Endothelial cell of umbilical vein (primary cell): Measurements from ENCODE around the gene SHISA3. TPM values are rescaled to one million over a fixed set of nuclear protein-coding genes. Genes with fewer than 3 reads are reported as not detected.

Source experiments
- BruUV-seq: library from RNA; stranded (reverse); fragments of 400-500 nt; replicated peaks from 2 replicates; lab custom pipeline; 2021; lab: Mats Ljungman, UMichigan
- CTCF ChIA-PET: fragments of 300-600, 350-600 bp; sonication (Branson Sonifier 250); formaldehyde crosslinking; loops from one replicate; lab custom pipeline; 2021; ENCODE audit warnings: antibody characterized with exemption, inconsistent platforms; lab: Charles Lee
- POLR2A ChIA-PET: fragments of 300-600, 350-600 bp; sonication (Branson Sonifier 250); formaldehyde crosslinking; loops from one replicate; lab custom pipeline; 2021; ENCODE audit warnings: antibody characterized with exemption, inconsistent platforms; lab: Charles Lee
- DNase-seq: peaks from one replicate; pipeline ENCODE4 v3.0.0-alpha.2; 2011; ENCODE audit warnings: low read depth, low spot score
- FAIRE-seq: peaks from 2 replicates; lab custom pipeline; 2011; peaks lifted over from hg19 to GRCh38; lab: Jason Lieb, UNC
- H2AFZ ChIP-seq: 2 replicates; pipeline ENCODE4 v1.6.0; 2012; ENCODE audit warnings: low read depth, low read length, control low read depth, inconsistent platforms
- H3K27ac ChIP-seq: 2 replicates; pipeline ENCODE4 v1.5.1; 2011; ENCODE audit warnings: low read depth, mild to moderate bottlenecking, control low read depth, low read length, moderate library complexity; ENCODE audit not compliant: insufficient read depth
- H3K27me3 ChIP-seq, 2 experiments: 2 replicates each; pipeline versions ENCODE4 v1.6.0 to v1.6.1; 2011; ENCODE audit warnings: low read length in 2 of 2, mixed read lengths in 1 of 2; ENCODE audit not compliant: control insufficient read depth in 2 of 2, insufficient read depth in 2 of 2
- H3K36me3 ChIP-seq, 2 experiments: 2 replicates in 1 of 2; 3 replicates in 1 of 2; pipeline ENCODE4 v1.5.1; 2011; ENCODE audit warnings: low read length in 2 of 2, mild to moderate bottlenecking in 1 of 2, moderate library complexity in 1 of 2; ENCODE audit not compliant: control insufficient read depth in 2 of 2, insufficient read depth in 2 of 2; ENCODE audit errors: extremely low read depth in 1 of 2
- H3K4me1 ChIP-seq: 3 replicates; pipeline ENCODE4 v1.5.1; 2011; ENCODE audit warnings: mild to moderate bottlenecking, low read length; ENCODE audit not compliant: control insufficient read depth, insufficient read depth; ENCODE audit errors: extremely low read depth
- H3K4me2 ChIP-seq: 2 replicates; pipeline ENCODE4 v1.6.1; 2011; ENCODE audit warnings: low read length, control low read depth, mixed read lengths; ENCODE audit not compliant: insufficient read depth
- H3K4me3 ChIP-seq, 3 experiments: fragments of 200-600 bp in 1 of 3; sonication (generic), shearing (Covaris generic) in 1 of 3; replicated peaks in 1 of 3; 2 replicates each; pipeline ENCODE4 v1.5.1; 2011 to 2016; ENCODE audit warnings: control low read depth in 3 of 3, low read length in 3 of 3, mild to moderate bottlenecking in 2 of 3, inconsistent platforms in 1 of 3, low read depth in 1 of 3, moderate library complexity in 1 of 3; ENCODE audit not compliant: insufficient read depth in 1 of 3
- H3K79me2 ChIP-seq: 2 replicates; pipeline ENCODE4 v1.6.0; 2012; ENCODE audit warnings: low read length, inconsistent platforms; ENCODE audit not compliant: control insufficient read depth, insufficient read depth
- H3K9ac ChIP-seq: replicated peaks from 2 replicates; pipeline ENCODE3; 2011; ENCODE audit warnings: low read length, control low read depth; ENCODE audit not compliant: insufficient read depth; ENCODE audit errors: extremely low read depth
- H3K9me1 ChIP-seq: replicated peaks from 3 replicates; pipeline ENCODE4 v1.6.0; 2011; ENCODE audit warnings: mild to moderate bottlenecking, low read length; ENCODE audit not compliant: control insufficient read depth, insufficient read depth; ENCODE audit errors: extremely low read depth
- H3K9me3 ChIP-seq: replicated peaks from 2 replicates; pipeline ENCODE4 v1.5.1; 2012; ENCODE audit warnings: low read length, inconsistent platforms; ENCODE audit not compliant: control insufficient read depth, insufficient read depth
- H4K20me1 ChIP-seq: replicated peaks from 2 replicates; pipeline ENCODE3; 2011; ENCODE audit warnings: mild to moderate bottlenecking, low read length; ENCODE audit not compliant: control insufficient read depth, insufficient read depth; ENCODE audit errors: extremely low read depth
- CTCF ChIP-seq, 2 donors: IDR thresholded peaks; 1 replicate in 1 of 2; 2 replicates in 1 of 2; pipeline ENCODE4 v1.5.1; 2011; ENCODE audit warnings: low read length in 2 of 2, mild to moderate bottlenecking in 2 of 2, moderate library complexity in 2 of 2, control low read depth in 1 of 2, inconsistent platforms in 1 of 2, low read depth in 1 of 2; ENCODE audit not compliant: insufficient read depth in 1 of 2; ENCODE audit errors: extremely low read depth in 1 of 2
- EZH2 ChIP-seq: IDR thresholded peaks from 2 replicates; pipeline ENCODE4 v1.6.1; 2012; ENCODE audit warnings: borderline replicate concordance, low read depth, mild to moderate bottlenecking, moderate library complexity, low read length, inconsistent platforms; ENCODE audit not compliant: severe bottlenecking
- FOS ChIP-seq: IDR thresholded peaks from 2 replicates; pipeline ENCODE4 v1.6.1; 2011; ENCODE audit warnings: mild to moderate bottlenecking, low read length, moderate library complexity, borderline replicate concordance; ENCODE audit not compliant: insufficient read depth
- GATA2 ChIP-seq: IDR thresholded peaks from 2 replicates; pipeline ENCODE4 v1.7.0; 2011; ENCODE audit warnings: low read depth, mild to moderate bottlenecking, moderate library complexity, mixed read lengths, low read length; ENCODE audit not compliant: insufficient read length, insufficient read depth
- JUN ChIP-seq: IDR thresholded peaks from 2 replicates; pipeline ENCODE4 v1.6.1; 2011; ENCODE audit warnings: borderline replicate concordance, low read depth; ENCODE audit not compliant: insufficient read length, insufficient read depth
- MAX ChIP-seq: IDR thresholded peaks from 2 replicates; pipeline ENCODE4 v1.6.1; 2011; ENCODE audit not compliant: insufficient read depth, insufficient read length
- MYC ChIP-seq: IDR thresholded peaks from one replicate; pipeline ENCODE4 v1.6.1; 2011; ENCODE audit warnings: mild to moderate bottlenecking, low read depth, low read length
- POLR2A ChIP-seq: IDR thresholded peaks from 2 replicates; pipeline ENCODE4 v1.6.1; 2012; ENCODE audit warnings: low read depth, mild to moderate bottlenecking, control low read depth, low read length
- POLR2AphosphoS5 ChIP-seq: IDR thresholded peaks from 2 replicates; pipeline ENCODE4 v1.6.1; 2012; ENCODE audit warnings: low read depth, mild to moderate bottlenecking, control low read depth, low read length, moderate library complexity; ENCODE audit not compliant: insufficient read depth
- dilution Hi-C: fragments of 300-500 bp; cut with MboI; formaldehyde crosslinking; loops from one replicate; pipeline ENCODE4 v1.15.0; 2019; ENCODE audit warnings: low sequenced_read_pairs; ENCODE audit not compliant: extremely low pct_ligation_motif_present
- intact Hi-C: fragments of 100-400 bp; cut with micrococcal nuclease; formaldehyde crosslinking; loops from one replicate; pipeline ENCODE4 v1.10.0; 2022
- polyA plus RNA-seq, 4 experiments: library from polyadenylated mRNA; depleted of rRNA in 3 of 4; stranded (reverse) in 3 of 4; unstranded in 1 of 4; fragments of >200 nt; gene quantifications; 2 replicates each; pipeline versions ENCODE4 v1.2.1 to v1.2.3, GENCODE V29; 2011 to 2012; ENCODE audit warnings: missing spikeins in 1 of 4
- total RNA-seq: library from RNA; stranded (reverse); gene quantifications from 2 replicates; pipeline ENCODE4 v1.2.3, GENCODE V29; 2021

Gene SHISA3
- total and polyA plus RNA-seq, 2 donors (not counting 3 experiments of a cell fraction or from before 2014, with no cell fraction given): 12.0 to 16.6 TPM

GRCh38 chr4:42399393-42399792 lies 2.1 kb downstream of the SHISA3 start:
- no peaks in the 10 kb centered on the region for H3K36me3 ChIP-seq
- H3K79me2 ChIP-seq: peaks cover 6% of the 10 kb centered on the region
- H3K9ac ChIP-seq: no peak overlapping the region
- peak overlapping the region; percentile 97 for H2AFZ ChIP-seq
- TF ChIP-seq MYC (no peak), POLR2A (no peak), FOS (no peak), GATA2 (no peak), POLR2AphosphoS5 (no peak), EZH2 (no peak), JUN (no peak), MAX (no peak), CTCF (IDR thresholded peaks at IDR 0.05; ENCODE audit: extremely low read depth in 1 of 2, insufficient read depth in 1 of 2, low read depth in 1 of 2, low read length in 2 of 2) (no peak)
- CTCF ChIA-PET: interaction anchor here (1.1 to 7.0 kb wide), 5 partner anchors 9 to 120 kb away, joined by 3 to 54 read pairs (median 9); no protein-coding TSS in a partner anchor
- no TSS peak for BruUV-seq
- no peaks in the 10 kb centered on the region for H3K9me1 ChIP-seq
- H3K27me3 ChIP-seq: no peaks in the 10 kb centered on the region
- dilution Hi-C loops (no loop called here), intact Hi-C loops (loop anchor here (1.0 to 5.0 kb wide), 2 partner anchors 59 to 258 kb away; partner anchors contain the start of gene ATP8A1)
- no peak overlapping the region for H3K27ac ChIP-seq
- POLR2A ChIA-PET: no interaction called here
- H3K9me3 ChIP-seq: no peaks in the 10 kb centered on the region
- H3K4me1 ChIP-seq: peaks cover 14% of the 10 kb centered on the region
- no peaks in the 10 kb centered on the region for H4K20me1 ChIP-seq
- H3K4me2 ChIP-seq: peak overlapping the region; percentile 74
- DNase-seq (peak; percentile 20), FAIRE-seq (no peak)
- H3K4me3 ChIP-seq: peak overlapping the region in 2 of 3 experiments; percentile 75 to 78
